T-helper 2 cell (primary cell): ENCODE data around the gene DAB2IP.

Experiments used
- DNase-seq, 5 experiments: peaks; one replicate each; pipeline versions ENCODE4 v3.0.0 to v3.0.0-alpha.2; 2012 to 2022

The DAB2IP gene

GRCh38 chr9:121666294-121666693 lies 14.9 kb downstream of the DAB2IP start:
- DNase-seq: no peak

- no peak for DNase-seq
Measured at GRCh38 chr9:121667214-121667613, 15.8 kb downstream of the DAB2IP start.

- no peak for DNase-seq
Measured at GRCh38 chr9:121667890-121668289, 16.5 kb downstream of the DAB2IP start.

GRCh38 chr9:121670431-121670830 lies 19.0 kb downstream of the DAB2IP start:
- DNase-seq: no peak

- no peak for DNase-seq
Measured at GRCh38 chr9:121671612-121672155, 20.2 kb downstream of the DAB2IP start.

- no peak for DNase-seq
Measured at GRCh38 chr9:121672213-121672612, 20.8 kb downstream of the DAB2IP start.

GRCh38 chr9:121672986-121673385 lies 21.6 kb downstream of the DAB2IP start:
- DNase-seq: no peak

- DNase-seq: no peak
Measured at GRCh38 chr9:121673576-121673975, 22.1 kb downstream of the DAB2IP start.

GRCh38 chr9:121674017-121674416 lies 22.6 kb downstream of the DAB2IP start:
- no peak for DNase-seq

- no peak for DNase-seq
Measured at GRCh38 chr9:121674952-121675351, 23.5 kb downstream of the DAB2IP start.

GRCh38 chr9:121675381-121675780 lies 23.9 kb downstream of the DAB2IP start:
- DNase-seq: no peak

GRCh38 chr9:121675969-121676822 lies 24.8 kb downstream of the DAB2IP start:
- no peak for DNase-seq

- no peak for DNase-seq
Measured at GRCh38 chr9:121676926-121677325, 25.5 kb downstream of the DAB2IP start.

- no peak for DNase-seq
Measured at GRCh38 chr9:121678501-121679022, 27.1 kb downstream of the DAB2IP start.

- no peak for DNase-seq
Measured at GRCh38 chr9:121679901-121680635, 28.6 kb downstream of the DAB2IP start.

GRCh38 chr9:121681404-121681803 lies 30.0 kb downstream of the DAB2IP start:
- DNase-seq: no peak

- DNase-seq: no peak
Measured at GRCh38 chr9:121682201-121682600, 30.8 kb downstream of the DAB2IP start.

GRCh38 chr9:121682926-121683515 lies 31.6 kb downstream of the DAB2IP start:
- no peak for DNase-seq

- no peak for DNase-seq
Measured at GRCh38 chr9:121683652-121684051, 32.2 kb downstream of the DAB2IP start.

GRCh38 chr9:121684381-121685145 lies 33.1 kb downstream of the DAB2IP start:
- DNase-seq: no peak

- DNase-seq: no peak
Measured at GRCh38 chr9:121685146-121685794, 33.8 kb downstream of the DAB2IP start.
